ENCODE data around the gene MEI1. TPM values are rescaled to one million over a fixed set of nuclear protein-coding genes. Genes with fewer than 3 reads are reported as not detected.

MEI1 gene
- total RNA-seq, 2 experiments from 2014 or later, result 27.7 to 28.4 TPM

- Mint-ChIP-seq H3K4me1 (ENCODE audit: low read depth) (no peaks in the 10 kb centered on the region), H3K36me3 (ENCODE audit: low read depth) (peaks cover 63% of the 10 kb centered on the region), H3K9me3 (no peaks in the 10 kb centered on the region), H3K27me3 (no peaks in the 10 kb centered on the region), H3K27ac (no peak overlapping the region), H3K4me3 (no peak overlapping the region)
- no peak for TF ChIP-seq CTCF (IDR thresholded peaks at IDR 0.05)
- ChIA-PET CTCF (interaction anchor here (1.5 to 6.9 kb wide), 2 partner anchors 10 to 41 kb away, joined by 5 to 66 read pairs; no protein-coding TSS in a partner anchor), POLR2A (interaction anchor here (0.7 kb wide), 1 partner anchor 352 kb away, joined by 3 read pairs; no protein-coding TSS in a partner anchor)
- no peak for ATAC-seq
- intact Hi-C loops (cut with micrococcal nuclease), result no loop called here
- no peak for DNase-seq
Measured at GRCh38 chr22:41656556-41656955, 42.7 kb upstream of the MEI1 start.

GRCh38 chr22:41657709-41658108 is 41.6 kb upstream of the MEI1 start:
- ATAC-seq (no peak), DNase-seq (no peak)
- Mint-ChIP-seq H3K27ac (no peak overlapping the region), H3K36me3 (ENCODE audit: low read depth) (peaks cover 60% of the 10 kb centered on the region), H3K27me3 (no peaks in the 10 kb centered on the region), H3K9me3 (no peaks in the 10 kb centered on the region), H3K4me3 (no peak overlapping the region), H3K4me1 (ENCODE audit: low read depth) (no peaks in the 10 kb centered on the region)
- CTCF ChIA-PET, result interaction anchor here (6.9 kb wide), 1 partner anchor 8 kb away, joined by 66 read pairs; no protein-coding TSS in a partner anchor
- POLR2A ChIA-PET, result interaction anchor here (1.2 to 2.5 kb wide), 3 partner anchors 9 to 14 kb away, joined by 3 to 7 read pairs (median 4); no protein-coding TSS in a partner anchor
- intact Hi-C loops (cut with micrococcal nuclease), result no loop called here
- no peak for TF ChIP-seq CTCF (IDR thresholded peaks at IDR 0.05)

GRCh38 chr22:41658869-41659268 is 40.4 kb upstream of the MEI1 start:
- POLR2A ChIA-PET, result interaction anchor here (1.0 to 2.5 kb wide), 4 partner anchors 10 to 30 kb away, joined by 3 to 7 read pairs (median 4); partner anchors contain the start of gene SNU13
- H3K27ac Mint-ChIP-seq, result no peak overlapping the region
- H3K36me3 Mint-ChIP-seq (ENCODE audit: low read depth), result peaks cover 62% of the 10 kb centered on the region
- DNase-seq (no peak), ATAC-seq (no peak)
- no peaks in the 10 kb centered on the region for H3K4me1 Mint-ChIP-seq (ENCODE audit: low read depth)
- no peak overlapping the region for H3K4me3 Mint-ChIP-seq
- no peaks in the 10 kb centered on the region for H3K9me3 Mint-ChIP-seq
- TF ChIP-seq CTCF (IDR thresholded peaks at IDR 0.05), result no peak
- H3K27me3 Mint-ChIP-seq, result no peaks in the 10 kb centered on the region
- intact Hi-C loops (cut with micrococcal nuclease), result no loop called here
- CTCF ChIA-PET, result interaction anchor here (1.2 to 6.9 kb wide), 4 partner anchors 7 to 38 kb away, joined by 3 to 66 read pairs (median 7); no protein-coding TSS in a partner anchor

GRCh38 chr22:41659941-41660340 is 39.4 kb upstream of the MEI1 start:
- intact Hi-C loops (cut with micrococcal nuclease), result no loop called here
- Mint-ChIP-seq H3K4me3 (no peak overlapping the region), H3K36me3 (ENCODE audit: low read depth) (peaks cover 61% of the 10 kb centered on the region), H3K27me3 (no peaks in the 10 kb centered on the region), H3K9me3 (no peaks in the 10 kb centered on the region), H3K4me1 (ENCODE audit: low read depth) (no peaks in the 10 kb centered on the region), H3K27ac (peak overlapping the region; percentile 55)
- DNase-seq (no peak), ATAC-seq (no peak)
- TF ChIP-seq CTCF (IDR thresholded peaks at IDR 0.05), result no peak
- POLR2A ChIA-PET, result interaction anchor here (1.3 to 2.5 kb wide), 5 partner anchors 9 to 39 kb away, joined by 3 to 7 read pairs (median 4); partner anchors contain the start of genes DESI1, SNU13 and XRCC6
- CTCF ChIA-PET, result interaction anchor here (1.9 to 3.0 kb wide), 2 partner anchors 19 to 37 kb away, joined by 4 to 10 read pairs; no protein-coding TSS in a partner anchor

GRCh38 chr22:41660416-41660815 is 38.9 kb upstream of the MEI1 start:
- H3K27ac Mint-ChIP-seq, result peak overlapping the region; percentile 55
- H3K27me3 Mint-ChIP-seq, result no peaks in the 10 kb centered on the region
- ChIA-PET CTCF (interaction anchor here (1.9 to 3.0 kb wide), 2 partner anchors 18 to 37 kb away, joined by 4 to 10 read pairs; no protein-coding TSS in a partner anchor), POLR2A (interaction anchor here (1.3 to 1.6 kb wide), 4 partner anchors 9 to 39 kb away, joined by 3 to 4 read pairs (median 4); partner anchors contain the start of genes DESI1, SNU13 and XRCC6)
- H3K4me1 Mint-ChIP-seq (ENCODE audit: low read depth), result no peaks in the 10 kb centered on the region
- H3K4me3 Mint-ChIP-seq, result no peak overlapping the region
- intact Hi-C loops (cut with micrococcal nuclease), result no loop called here
- TF ChIP-seq CTCF (IDR thresholded peaks at IDR 0.05), result no peak
- no peak for ATAC-seq
- no peak for DNase-seq
- H3K9me3 Mint-ChIP-seq, result no peaks in the 10 kb centered on the region
- H3K36me3 Mint-ChIP-seq (ENCODE audit: low read depth), result peaks cover 63% of the 10 kb centered on the region

Data from activated CD8-positive, alpha-beta T cell treated with anti-CD3 and anti-CD28 coated beads for 36 hours (primary cell).